Activated CD4-positive, alpha-beta memory T cell treated with anti-CD3 and anti-CD28 coated beads for 36 hours (primary cell): ENCODE measurements around the gene FUCA1. TPM values are rescaled to one million over a fixed set of nuclear protein-coding genes. Genes with fewer than 3 reads are reported as not detected.
"Not testable (repeated sequence)": the region's sequence is repeated elsewhere in the genome, so short reads cannot be mapped to it uniquely, and the experiment has no call there.

Experiments used
- CTCF ChIA-PET: fragments of 350-600 bp; sonication (Branson Sonifier 250); formaldehyde crosslinking; loops from one replicate; lab custom pipeline; 2021; ENCODE audit warnings: antibody characterized with exemption, inconsistent platforms; lab: Charles Lee
- POLR2A ChIA-PET: fragments of 350-600 bp; sonication (Branson Sonifier 250); formaldehyde crosslinking; loops from one replicate; lab custom pipeline; 2021; ENCODE audit warnings: antibody characterized with exemption; lab: Charles Lee
- DNase-seq: peaks from one replicate; pipeline ENCODE4 v3.0.0-alpha.2; 2020
- H3K27ac Mint-ChIP-seq: one replicate; pipeline ENCODE4 v1.8.0; 2021; ENCODE audit warnings: mixed read lengths
- H3K27me3 Mint-ChIP-seq: one replicate; pipeline ENCODE4 v1.8.0; 2021; ENCODE audit warnings: mixed read lengths
- H3K36me3 Mint-ChIP-seq: one replicate; pipeline ENCODE4 v1.8.0; 2021; ENCODE audit warnings: mixed read lengths
- H3K4me1 Mint-ChIP-seq: one replicate; pipeline ENCODE4 v1.8.0; 2021; ENCODE audit warnings: low read depth, mixed read lengths
- H3K4me3 Mint-ChIP-seq: one replicate; pipeline ENCODE4 v1.8.0; 2021; ENCODE audit warnings: mild to moderate bottlenecking, mixed read lengths
- H3K9me3 Mint-ChIP-seq: one replicate; pipeline ENCODE4 v1.8.0; 2021; ENCODE audit warnings: mixed read lengths
- intact Hi-C: fragments of 100-400 bp; cut with micrococcal nuclease; formaldehyde crosslinking; loops from one replicate; pipeline ENCODE4 v1.15.1; 2023
- total RNA-seq, 2 experiments: library from RNA; stranded (reverse); gene quantifications; one replicate each; pipeline ENCODE4 v1.2.3, GENCODE V29; 2021

The FUCA1 gene
- total RNA-seq, 2 experiments from 2014 or later, result 5.3 to 5.4 TPM

DNA sequence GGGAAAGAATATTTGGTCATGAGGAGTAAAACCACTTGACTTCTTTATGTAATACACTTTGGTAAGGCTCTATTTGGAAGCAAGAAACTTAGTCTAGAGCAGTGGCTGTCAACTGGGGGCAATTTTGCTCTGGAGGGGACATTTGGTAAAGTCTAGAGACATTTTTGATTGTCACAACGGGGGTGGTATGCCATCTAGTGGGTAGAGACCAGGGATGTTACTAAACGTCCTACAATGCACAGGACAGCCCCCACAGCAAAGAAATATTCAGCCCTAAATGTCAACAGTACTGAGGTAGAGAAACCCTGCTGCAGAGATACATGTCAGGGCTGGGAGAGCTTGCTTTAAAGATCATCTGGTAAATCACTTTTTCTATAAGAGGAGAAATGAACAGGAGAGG is 13.5 kb downstream of the FUCA1 start:
- H3K4me3 Mint-ChIP-seq, result no peak overlapping the region
- ChIA-PET POLR2A (no interaction called here), CTCF (interaction anchor here (1.0 to 1.9 kb wide), 3 partner anchors 10 to 83 kb away, joined by 3 to 13 read pairs (median 11); no protein-coding TSS in a partner anchor)
- H3K36me3 Mint-ChIP-seq, result peaks cover 10% of the 10 kb centered on the region
- intact Hi-C loops, result no loop called here
- no peak for DNase-seq
- H3K4me1 Mint-ChIP-seq, result no peaks in the 10 kb centered on the region
- no peaks in the 10 kb centered on the region for H3K27me3 Mint-ChIP-seq
- no peak overlapping the region for H3K27ac Mint-ChIP-seq
- H3K9me3 Mint-ChIP-seq, result no peaks in the 10 kb centered on the region

DNA sequence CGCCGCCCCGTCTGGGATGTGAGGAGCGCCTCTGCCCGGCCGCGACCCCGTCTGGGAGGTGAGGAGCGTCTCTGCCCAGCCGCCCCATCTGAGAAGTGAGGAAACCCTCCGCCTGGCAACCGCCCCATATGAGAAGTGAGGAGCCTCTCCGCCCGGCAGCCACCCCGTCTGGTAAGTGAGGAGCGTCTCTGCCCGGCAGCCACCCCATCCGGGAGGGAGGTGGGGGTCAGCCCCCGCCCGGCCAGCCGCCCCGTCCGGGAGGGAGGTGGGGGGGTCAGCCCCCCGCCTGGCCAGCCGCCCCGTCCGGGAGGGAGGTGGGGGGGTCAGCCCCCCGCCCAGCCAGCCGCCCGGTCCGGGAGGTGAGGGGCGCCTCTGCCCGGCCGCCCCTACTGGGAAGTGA is 15.0 kb downstream of the FUCA1 start:
- H3K4me3 Mint-ChIP-seq, CTCF ChIA-PET, DNase-seq, POLR2A ChIA-PET, H3K9me3 Mint-ChIP-seq, H3K4me1 Mint-ChIP-seq, intact Hi-C loops, H3K27me3 Mint-ChIP-seq, H3K27ac Mint-ChIP-seq: not testable (repeated sequence)
- peaks cover 17% of the 10 kb centered on the region for H3K36me3 Mint-ChIP-seq

GRCh38 chr1:23851406-23851805 is 16.7 kb downstream of the FUCA1 start:
- peaks cover 25% of the 10 kb centered on the region for H3K36me3 Mint-ChIP-seq
- H3K4me3 Mint-ChIP-seq, CTCF ChIA-PET, intact Hi-C loops, DNase-seq, H3K27me3 Mint-ChIP-seq, POLR2A ChIA-PET, H3K27ac Mint-ChIP-seq, H3K4me1 Mint-ChIP-seq, H3K9me3 Mint-ChIP-seq: not testable (repeated sequence)

DNA sequence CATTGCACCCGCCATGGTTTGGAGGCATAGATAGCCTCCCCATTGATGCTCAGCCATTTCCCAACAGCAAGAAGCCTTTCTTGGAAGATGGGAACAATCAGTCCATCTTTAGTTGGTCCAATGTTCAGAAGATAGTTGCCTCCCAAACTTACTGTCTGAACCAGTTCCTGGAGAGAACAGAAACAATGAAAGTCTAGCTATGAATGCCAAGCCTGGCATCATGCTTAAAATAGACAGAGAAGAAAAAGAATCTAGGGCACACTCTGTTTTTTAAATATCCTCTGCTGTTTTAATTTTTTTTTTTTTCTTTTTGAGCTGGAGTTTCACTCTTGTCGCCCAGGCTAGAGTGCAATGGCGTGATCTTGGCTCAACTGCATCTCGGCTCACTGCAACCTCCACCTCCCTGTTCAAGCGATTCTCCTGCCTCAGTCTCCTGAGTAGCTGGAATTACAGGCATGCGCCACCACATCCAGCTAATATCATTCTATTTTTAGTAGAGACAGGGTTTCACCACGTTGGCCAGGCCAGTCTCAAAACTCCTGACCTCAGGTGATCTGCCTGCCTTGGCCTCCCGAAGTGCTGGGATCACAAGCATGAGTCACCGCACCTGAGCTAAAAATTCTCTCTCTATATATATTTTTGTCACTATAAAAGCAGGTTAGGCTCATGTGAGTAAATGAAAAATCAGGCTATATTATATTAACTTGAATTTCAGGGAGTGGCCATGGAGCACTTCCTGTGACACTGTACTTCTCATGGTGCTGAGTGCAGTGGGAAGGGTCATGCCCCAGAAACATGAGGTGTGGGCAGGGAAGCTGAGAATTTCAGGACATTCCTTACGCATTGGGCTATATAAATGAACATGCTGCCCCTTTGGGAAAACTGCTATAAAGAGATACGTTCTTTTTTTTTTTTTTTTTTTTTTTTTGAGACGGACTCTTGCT is 19.1 kb downstream of the FUCA1 start:
- intact Hi-C loops, result no loop called here
- ChIA-PET CTCF (interaction anchor here (0.9 to 1.4 kb wide), 3 partner anchors 39 to 77 kb away, joined by 3 to 8 read pairs (median 4); no protein-coding TSS in a partner anchor), POLR2A (no interaction called here)
- no peak overlapping the region for H3K27ac Mint-ChIP-seq
- no peak overlapping the region for H3K4me3 Mint-ChIP-seq
- peaks cover 27% of the 10 kb centered on the region for H3K36me3 Mint-ChIP-seq
- H3K9me3 Mint-ChIP-seq, result peaks cover 8% of the 10 kb centered on the region
- no peaks in the 10 kb centered on the region for H3K27me3 Mint-ChIP-seq
- no peaks in the 10 kb centered on the region for H3K4me1 Mint-ChIP-seq
- no peak for DNase-seq

- H3K4me3 Mint-ChIP-seq, H3K27me3 Mint-ChIP-seq, DNase-seq, POLR2A ChIA-PET, H3K4me1 Mint-ChIP-seq, H3K9me3 Mint-ChIP-seq, intact Hi-C loops, CTCF ChIA-PET, H3K27ac Mint-ChIP-seq: not testable (repeated sequence)
- peaks cover 26% of the 10 kb centered on the region for H3K36me3 Mint-ChIP-seq
Observed at GRCh38 chr1:23847482-23848095, 20.5 kb downstream of the FUCA1 start.

DNA sequence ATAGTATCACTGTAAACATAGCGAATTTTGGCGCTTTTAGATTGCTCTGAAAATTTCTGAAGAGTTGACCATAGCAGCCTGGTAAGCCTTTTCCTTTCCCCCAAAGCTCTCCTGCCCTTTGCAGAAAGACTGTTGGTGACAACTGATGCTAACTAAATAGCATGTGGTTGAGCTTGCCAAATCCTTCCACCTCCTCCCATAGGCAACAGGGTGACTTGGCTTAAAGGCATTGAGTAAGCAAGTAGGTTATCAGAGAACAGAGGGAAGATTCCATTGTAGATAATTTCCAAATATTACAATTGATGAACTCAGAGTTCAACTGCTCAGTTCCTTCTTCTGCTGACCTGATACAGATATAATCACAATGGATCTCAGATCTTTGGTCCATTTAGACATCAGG is 22.9 kb downstream of the FUCA1 start:
- Mint-ChIP-seq H3K27me3 (no peaks in the 10 kb centered on the region), H3K9me3 (peaks cover 8% of the 10 kb centered on the region), H3K27ac (no peak overlapping the region), H3K4me3 (no peak overlapping the region), H3K4me1 (no peaks in the 10 kb centered on the region), H3K36me3 (peaks cover 26% of the 10 kb centered on the region)
- POLR2A ChIA-PET, result interaction anchor here (0.6 kb wide), 1 partner anchor 135 kb away, joined by 3 read pairs; the partner anchor contains the start of gene SRSF10
- no peak for DNase-seq
- intact Hi-C loops, result no loop called here
- CTCF ChIA-PET, result no interaction called here

DNA sequence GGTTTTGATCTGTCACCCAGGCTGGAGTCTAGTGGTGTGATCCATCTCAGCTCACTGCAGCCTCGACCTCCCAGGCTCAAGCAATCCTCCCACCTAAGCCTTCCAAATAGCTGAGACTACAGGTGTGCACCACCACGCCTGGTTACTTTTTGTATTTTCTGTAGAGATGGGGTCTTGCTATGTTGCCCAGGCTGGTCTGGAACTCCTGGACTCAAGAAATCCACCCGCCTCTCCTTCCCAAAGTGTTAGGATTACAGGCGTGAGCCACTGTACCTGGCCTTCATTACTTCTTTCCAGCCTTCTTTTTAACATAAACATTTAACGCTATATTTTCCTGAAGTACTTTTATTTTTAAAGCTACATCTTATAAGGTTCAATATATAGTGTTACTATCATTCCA is 24.4 kb downstream of the FUCA1 start:
- H3K4me1 Mint-ChIP-seq, result no peaks in the 10 kb centered on the region
- peaks cover 8% of the 10 kb centered on the region for H3K9me3 Mint-ChIP-seq
- H3K27me3 Mint-ChIP-seq, result no peaks in the 10 kb centered on the region
- peaks cover 23% of the 10 kb centered on the region for H3K36me3 Mint-ChIP-seq
- DNase-seq, result no peak
- CTCF ChIA-PET, result interaction anchor here (1.0 to 1.9 kb wide), 2 partner anchors 33 to 152 kb away, joined by 3 to 5 read pairs; no protein-coding TSS in a partner anchor
- intact Hi-C loops, result no loop called here
- no peak overlapping the region for H3K27ac Mint-ChIP-seq
- no peak overlapping the region for H3K4me3 Mint-ChIP-seq
- POLR2A ChIA-PET, result no interaction called here

GRCh38 chr1:23838401-23838866 is 29.7 kb downstream of the FUCA1 start:
- H3K9me3 Mint-ChIP-seq, result no peaks in the 10 kb centered on the region
- no peak overlapping the region for H3K27ac Mint-ChIP-seq
- ChIA-PET CTCF (interaction anchor here (0.6 to 3.1 kb wide), 3 partner anchors 28 to 93 kb away, joined by 3 to 14 read pairs (median 3); no protein-coding TSS in a partner anchor), POLR2A (interaction anchor here (0.6 to 1.0 kb wide), 2 partner anchors 13 to 61 kb away, joined by 4 read pairs; partner anchors contain the start of genes HMGCL and PITHD1)
- peaks cover 6% of the 10 kb centered on the region for H3K27me3 Mint-ChIP-seq
- H3K4me3 Mint-ChIP-seq, result peak overlapping the region; percentile 60
- peak; percentile 79 for DNase-seq
- peaks cover 8% of the 10 kb centered on the region for H3K4me1 Mint-ChIP-seq
- intact Hi-C loops, result loop anchor here (1.0 kb wide), 1 partner anchor 13 kb away; the partner anchor contains the start of gene HMGCL
- H3K36me3 Mint-ChIP-seq, result no peaks in the 10 kb centered on the region

DNA sequence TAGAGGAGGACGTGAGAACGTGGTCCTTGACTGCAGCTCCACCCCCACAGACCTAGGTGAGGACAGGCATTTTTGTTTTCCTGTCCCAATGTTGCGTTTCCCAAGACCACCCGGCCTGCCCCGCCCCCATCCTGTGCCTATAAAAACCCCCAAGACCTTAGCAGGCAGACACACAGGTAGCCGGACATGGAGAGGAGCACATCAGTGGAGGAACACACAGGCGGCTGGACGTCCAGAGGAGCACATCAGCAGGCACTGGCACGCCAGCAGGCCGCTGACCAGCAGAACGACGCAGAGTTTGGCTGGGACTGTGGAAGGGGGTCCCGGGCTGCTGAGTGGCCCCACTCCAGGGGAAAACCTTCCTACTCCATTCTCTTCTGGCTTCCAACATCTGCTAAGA is 30.2 kb downstream of the FUCA1 start:
- DNase-seq, result no peak
- Mint-ChIP-seq H3K27me3 (peaks cover 6% of the 10 kb centered on the region), H3K9me3 (no peaks in the 10 kb centered on the region), H3K4me3 (peak overlapping the region; percentile 23), H3K27ac (no peak overlapping the region), H3K36me3 (no peaks in the 10 kb centered on the region), H3K4me1 (peaks cover 8% of the 10 kb centered on the region)
- CTCF ChIA-PET, result interaction anchor here (0.5 to 3.1 kb wide), 3 partner anchors 27 to 552 kb away, joined by 3 to 14 read pairs (median 5); no protein-coding TSS in a partner anchor
- intact Hi-C loops, result loop anchor here (1.0 kb wide), 1 partner anchor 13 kb away; the partner anchor contains the start of gene HMGCL
- POLR2A ChIA-PET, result interaction anchor here (0.6 to 1.0 kb wide), 2 partner anchors 13 to 60 kb away, joined by 4 read pairs; partner anchors contain the start of genes HMGCL and PITHD1

DNA sequence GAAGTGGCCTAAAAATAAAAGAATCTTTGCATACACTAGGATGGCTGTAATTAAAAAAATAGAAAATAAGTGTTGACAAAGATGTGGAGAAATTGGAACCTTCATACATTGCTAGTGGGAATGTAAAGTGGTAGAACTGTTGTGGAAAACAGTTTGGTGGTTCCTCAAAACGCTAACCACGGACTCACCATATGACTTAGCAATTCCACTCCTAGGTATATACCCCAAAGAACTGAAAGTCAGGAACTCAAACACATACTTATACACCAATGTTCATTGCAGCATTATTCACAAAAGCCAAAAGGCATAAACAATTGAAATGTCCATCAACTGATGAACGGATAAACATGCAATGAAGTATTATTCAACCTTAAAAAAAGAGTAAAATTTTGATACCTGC is 32.1 kb downstream of the FUCA1 start:
- H3K4me1 Mint-ChIP-seq, result peaks cover 8% of the 10 kb centered on the region
- no peaks in the 10 kb centered on the region for H3K9me3 Mint-ChIP-seq
- ChIA-PET CTCF (no interaction called here), POLR2A (no interaction called here)
- peaks cover 6% of the 10 kb centered on the region for H3K27me3 Mint-ChIP-seq
- no peak for DNase-seq
- H3K27ac Mint-ChIP-seq, result no peak overlapping the region
- no peaks in the 10 kb centered on the region for H3K36me3 Mint-ChIP-seq
- H3K4me3 Mint-ChIP-seq, result no peak overlapping the region
- intact Hi-C loops, result no loop called here

DNA sequence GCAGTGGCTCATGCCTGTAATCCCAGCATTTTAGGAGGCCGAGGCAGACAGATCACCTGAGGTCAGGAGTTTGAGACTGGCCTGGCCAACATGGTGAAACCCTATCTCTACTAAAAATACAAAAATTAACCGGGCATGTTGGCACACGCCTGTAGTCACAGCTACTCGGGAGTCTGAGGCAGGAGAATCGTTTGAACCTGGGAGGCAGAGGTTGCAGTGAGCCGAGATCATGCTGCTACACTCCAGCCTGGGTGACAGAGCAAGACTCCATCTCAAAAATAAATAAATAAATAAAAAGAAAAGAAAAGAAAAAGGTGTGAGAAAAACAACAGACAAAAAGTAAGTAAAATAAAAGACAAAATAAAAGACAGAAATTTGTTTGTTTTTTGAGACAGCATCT is 33.9 kb downstream of the FUCA1 start:
- CTCF ChIA-PET, result interaction anchor here (0.9 to 1.7 kb wide), 3 partner anchors 24 to 62 kb away, joined by 3 to 5 read pairs (median 3); no protein-coding TSS in a partner anchor
- H3K36me3 Mint-ChIP-seq, DNase-seq, H3K27ac Mint-ChIP-seq, H3K4me1 Mint-ChIP-seq, POLR2A ChIA-PET, H3K4me3 Mint-ChIP-seq, intact Hi-C loops, H3K27me3 Mint-ChIP-seq, H3K9me3 Mint-ChIP-seq: not testable (repeated sequence)

GRCh38 chr1:23827717-23828116 is 40.4 kb downstream of the FUCA1 start:
- H3K27me3 Mint-ChIP-seq, result no peaks in the 10 kb centered on the region
- no peak overlapping the region for H3K4me3 Mint-ChIP-seq
- H3K4me1 Mint-ChIP-seq, result peaks cover 17% of the 10 kb centered on the region
- H3K27ac Mint-ChIP-seq, result no peak overlapping the region
- H3K36me3 Mint-ChIP-seq, result peaks cover 3% of the 10 kb centered on the region
- POLR2A ChIA-PET, result no interaction called here
- no peaks in the 10 kb centered on the region for H3K9me3 Mint-ChIP-seq
- intact Hi-C loops, result loop anchor here (5.0 kb wide), 1 partner anchor 130 kb away; the partner anchor contains the start of gene PNRC2
- CTCF ChIA-PET, result no interaction called here
- no peak for DNase-seq
